ENCODE data around the gene PTOV1.

PTOV1 gene

GRCh38 chr19:49850487-49851342 is at the start of gene PTOV1:
TSS of gene PTOV1 (plus strand) at chr19:49851159.
- peak within 1 kb of the TSS; percentile 40 for H3K27ac ChIP-seq (ENCODE audit: low read length)
- H3K36me3 ChIP-seq (ENCODE audit: control insufficient read depth, low read depth, low read length) = peaks cover 14% of the 10 kb centered on the region
- H3K4me1 ChIP-seq (ENCODE audit: control insufficient read depth, low read depth, low read length) = peaks cover 6% of the 10 kb centered on the region
- H3K9me3 ChIP-seq (ENCODE audit: control insufficient read depth, low read depth, low read length) = no peaks in the 10 kb centered on the region
- peak within 1 kb of the TSS; percentile 74 for H3K4me3 ChIP-seq (ENCODE audit: low read length)
- no peaks in the 10 kb centered on the region for H3K27me3 ChIP-seq (ENCODE audit: control insufficient read depth, insufficient read depth, low read length)
- peak within 1 kb of the TSS; percentile 72 for H3K9ac ChIP-seq (ENCODE audit: low read length)

GRCh38 chr19:49801401-49801888 is 49.5 kb upstream of the PTOV1 start:
- Histone ChIP-seq H3K36me3 (ENCODE audit: control insufficient read depth, low read depth, low read length) (peaks cover 12% of the 10 kb centered on the region), H3K4me1 (ENCODE audit: control insufficient read depth, low read depth, low read length) (no peaks in the 10 kb centered on the region), H3K9ac (ENCODE audit: low read length) (no peak overlapping the region), H3K9me3 (ENCODE audit: control insufficient read depth, low read depth, low read length) (no peaks in the 10 kb centered on the region), H3K27ac (ENCODE audit: low read length) (no peak overlapping the region), H3K4me3 (ENCODE audit: low read length) (no peak overlapping the region), H3K27me3 (ENCODE audit: control insufficient read depth, insufficient read depth, low read length) (no peaks in the 10 kb centered on the region)

- H3K9me3 ChIP-seq (ENCODE audit: control insufficient read depth, low read depth, low read length) = no peaks in the 10 kb centered on the region
- peak overlapping the region; percentile 44 for H3K4me3 ChIP-seq (ENCODE audit: low read length)
- peaks cover 6% of the 10 kb centered on the region for H3K36me3 ChIP-seq (ENCODE audit: control insufficient read depth, low read depth, low read length)
- no peak overlapping the region for H3K9ac ChIP-seq (ENCODE audit: low read length)
- no peaks in the 10 kb centered on the region for H3K4me1 ChIP-seq (ENCODE audit: control insufficient read depth, low read depth, low read length)
- no peak overlapping the region for H3K27ac ChIP-seq (ENCODE audit: low read length)
- no peaks in the 10 kb centered on the region for H3K27me3 ChIP-seq (ENCODE audit: control insufficient read depth, insufficient read depth, low read length)
Observed at GRCh38 chr19:49801966-49802661, 48.8 kb upstream of the PTOV1 start.

- no peaks in the 10 kb centered on the region for H3K4me1 ChIP-seq (ENCODE audit: control insufficient read depth, low read depth, low read length)
- H3K9ac ChIP-seq (ENCODE audit: low read length) = no peak overlapping the region
- peak overlapping the region; percentile 44 for H3K4me3 ChIP-seq (ENCODE audit: low read length)
- H3K36me3 ChIP-seq (ENCODE audit: control insufficient read depth, low read depth, low read length) = peaks cover 5% of the 10 kb centered on the region
- H3K27ac ChIP-seq (ENCODE audit: low read length) = no peak overlapping the region
- H3K27me3 ChIP-seq (ENCODE audit: control insufficient read depth, insufficient read depth, low read length) = no peaks in the 10 kb centered on the region
- no peaks in the 10 kb centered on the region for H3K9me3 ChIP-seq (ENCODE audit: control insufficient read depth, low read depth, low read length)
Observed at GRCh38 chr19:49802836-49803528, 48.0 kb upstream of the PTOV1 start.

- Histone ChIP-seq H3K9ac (ENCODE audit: low read length) (no peak overlapping the region), H3K36me3 (ENCODE audit: control insufficient read depth, low read depth, low read length) (peaks cover 5% of the 10 kb centered on the region), H3K27me3 (ENCODE audit: control insufficient read depth, insufficient read depth, low read length) (no peaks in the 10 kb centered on the region), H3K27ac (ENCODE audit: low read length) (no peak overlapping the region), H3K4me3 (ENCODE audit: low read length) (no peak overlapping the region), H3K9me3 (ENCODE audit: control insufficient read depth, low read depth, low read length) (no peaks in the 10 kb centered on the region), H3K4me1 (ENCODE audit: control insufficient read depth, low read depth, low read length) (no peaks in the 10 kb centered on the region)
Observed at GRCh38 chr19:49803529-49803856, 47.5 kb upstream of the PTOV1 start.

GRCh38 chr19:49805822-49806619 is 44.9 kb upstream of the PTOV1 start:
- Histone ChIP-seq H3K27me3 (ENCODE audit: control insufficient read depth, insufficient read depth, low read length) (no peaks in the 10 kb centered on the region), H3K36me3 (ENCODE audit: control insufficient read depth, low read depth, low read length) (peaks cover 5% of the 10 kb centered on the region), H3K9ac (ENCODE audit: low read length) (no peak overlapping the region), H3K4me1 (ENCODE audit: control insufficient read depth, low read depth, low read length) (peaks cover 7% of the 10 kb centered on the region), H3K9me3 (ENCODE audit: control insufficient read depth, low read depth, low read length) (no peaks in the 10 kb centered on the region), H3K27ac (ENCODE audit: low read length) (no peak overlapping the region), H3K4me3 (ENCODE audit: low read length) (no peak overlapping the region)

- peaks cover 7% of the 10 kb centered on the region for H3K4me1 ChIP-seq (ENCODE audit: control insufficient read depth, low read depth, low read length)
- H3K27ac ChIP-seq (ENCODE audit: low read length) = no peak overlapping the region
- no peaks in the 10 kb centered on the region for H3K9me3 ChIP-seq (ENCODE audit: control insufficient read depth, low read depth, low read length)
- no peaks in the 10 kb centered on the region for H3K27me3 ChIP-seq (ENCODE audit: control insufficient read depth, insufficient read depth, low read length)
- H3K4me3 ChIP-seq (ENCODE audit: low read length) = no peak overlapping the region
- peaks cover 5% of the 10 kb centered on the region for H3K36me3 ChIP-seq (ENCODE audit: control insufficient read depth, low read depth, low read length)
- no peak overlapping the region for H3K9ac ChIP-seq (ENCODE audit: low read length)
Observed at GRCh38 chr19:49806620-49806959, 44.4 kb upstream of the PTOV1 start.

- Histone ChIP-seq H3K9me3 (ENCODE audit: control insufficient read depth, low read depth, low read length) (no peaks in the 10 kb centered on the region), H3K36me3 (ENCODE audit: control insufficient read depth, low read depth, low read length) (peaks cover 5% of the 10 kb centered on the region)
Observed at GRCh38 chr19:49807058-49807903, 43.7 kb upstream of the PTOV1 start.

GRCh38 chr19:49807904-49808675 is 42.9 kb upstream of the PTOV1 start:
- Histone ChIP-seq H3K4me1 (ENCODE audit: control insufficient read depth, low read depth, low read length) (peaks cover 13% of the 10 kb centered on the region), H3K9me3 (ENCODE audit: control insufficient read depth, low read depth, low read length) (no peaks in the 10 kb centered on the region), H3K9ac (ENCODE audit: low read length) (no peak overlapping the region), H3K27ac (ENCODE audit: low read length) (no peak overlapping the region), H3K4me3 (ENCODE audit: low read length) (peak overlapping the region; percentile 38), H3K36me3 (ENCODE audit: control insufficient read depth, low read depth, low read length) (peaks cover 5% of the 10 kb centered on the region), H3K27me3 (ENCODE audit: control insufficient read depth, insufficient read depth, low read length) (no peaks in the 10 kb centered on the region)

More at GRCh38 chr19:49807058-49807903, 43.7 kb upstream of the PTOV1 start:
- Histone ChIP-seq H3K9ac (ENCODE audit: low read length) (no peak overlapping the region), H3K4me1 (ENCODE audit: control insufficient read depth, low read depth, low read length) (peaks cover 7% of the 10 kb centered on the region), H3K27ac (ENCODE audit: low read length) (no peak overlapping the region), H3K4me3 (ENCODE audit: low read length) (no peak overlapping the region), H3K27me3 (ENCODE audit: control insufficient read depth, insufficient read depth, low read length) (no peaks in the 10 kb centered on the region)

GRCh38 chr19:49808711-49809159 is 42.2 kb upstream of the PTOV1 start:
- Histone ChIP-seq H3K9ac (ENCODE audit: low read length) (peak overlapping the region; percentile 34), H3K27ac (ENCODE audit: low read length) (no peak overlapping the region), H3K9me3 (ENCODE audit: control insufficient read depth, low read depth, low read length) (no peaks in the 10 kb centered on the region), H3K36me3 (ENCODE audit: control insufficient read depth, low read depth, low read length) (no peaks in the 10 kb centered on the region), H3K4me3 (ENCODE audit: low read length) (peak overlapping the region; percentile 68), H3K4me1 (ENCODE audit: control insufficient read depth, low read depth, low read length) (peaks cover 14% of the 10 kb centered on the region), H3K27me3 (ENCODE audit: control insufficient read depth, insufficient read depth, low read length) (no peaks in the 10 kb centered on the region)

All from iPS-18a (cell line).